ACC112 (cell line): ENCODE measurements around the gene MYH11.

ENCODE experiments used
- H2AFZ ChIP-seq: fragments of 200-600 bp; sonication (generic); one replicate; pipeline ENCODE4 v1.6.0; 2017; ENCODE audit warnings: antibody characterized with exemption, low read length; ENCODE audit not compliant: unreplicated experiment
- H3K27ac ChIP-seq: fragments of 200-600 bp; sonication (generic); 2 replicates; pipeline ENCODE4 v1.5.1; 2014; ENCODE audit warnings: low read depth, mild to moderate bottlenecking, antibody characterized with exemption, low read length, moderate library complexity
- H3K27me3 ChIP-seq: fragments of 200-600 bp; sonication (generic); 2 replicates; pipeline ENCODE4 v1.6.1; 2014; ENCODE audit warnings: mild to moderate bottlenecking, antibody characterized with exemption, low read length, moderate library complexity, mixed read lengths; ENCODE audit not compliant: insufficient read depth
- H3K36me3 ChIP-seq: fragments of 200-600 bp; sonication (generic); 2 replicates; pipeline ENCODE4 v1.6.1; 2016; ENCODE audit warnings: mild to moderate bottlenecking, antibody characterized with exemption, low read length, moderate library complexity, mixed read lengths; ENCODE audit not compliant: insufficient read depth
- H3K4me1 ChIP-seq: fragments of 200-600 bp; sonication (generic); one replicate; pipeline ENCODE4 v1.6.1; 2016; ENCODE audit warnings: low read length, mixed read lengths; ENCODE audit not compliant: insufficient read depth, unreplicated experiment, control insufficient read depth
- H3K4me3 ChIP-seq: fragments of 200-600 bp; sonication (generic); 2 replicates; pipeline ENCODE4 v1.5.1; 2014; ENCODE audit warnings: mild to moderate bottlenecking, low read depth, low read length
- H3K79me2 ChIP-seq: fragments of 200-600 bp; sonication (generic); one replicate; pipeline ENCODE4 v1.6.0; 2016; ENCODE audit warnings: low read length; ENCODE audit not compliant: control insufficient read depth, unreplicated experiment, insufficient read depth

MYH11 gene

GRCh38 chr16:15874745-15875314 is 18.0 kb upstream of the MYH11 start:
- H3K4me3 ChIP-seq: no peak overlapping the region
- no peaks in the 10 kb centered on the region for H3K27me3 ChIP-seq
- no peak overlapping the region for H3K27ac ChIP-seq
- H2AFZ ChIP-seq: no peak overlapping the region
- H3K36me3 ChIP-seq: peaks cover 10% of the 10 kb centered on the region
- H3K4me1 ChIP-seq: peaks cover 11% of the 10 kb centered on the region
- H3K79me2 ChIP-seq: peaks cover 21% of the 10 kb centered on the region

- no peak overlapping the region for H3K27ac ChIP-seq
- peaks cover 16% of the 10 kb centered on the region for H3K79me2 ChIP-seq
- peaks cover 2% of the 10 kb centered on the region for H3K4me1 ChIP-seq
- H3K36me3 ChIP-seq: peaks cover 7% of the 10 kb centered on the region
- H3K27me3 ChIP-seq: no peaks in the 10 kb centered on the region
- no peak overlapping the region for H3K4me3 ChIP-seq
- H2AFZ ChIP-seq: no peak overlapping the region
Observed at GRCh38 chr16:15873737-15874136, 16.9 kb upstream of the MYH11 start.

GRCh38 chr16:15873301-15873700 is 16.5 kb upstream of the MYH11 start:
- H3K27ac ChIP-seq: no peak overlapping the region
- no peaks in the 10 kb centered on the region for H3K27me3 ChIP-seq
- no peak overlapping the region for H3K4me3 ChIP-seq
- no peak overlapping the region for H2AFZ ChIP-seq
- peaks cover 12% of the 10 kb centered on the region for H3K79me2 ChIP-seq
- no peaks in the 10 kb centered on the region for H3K4me1 ChIP-seq
- peaks cover 5% of the 10 kb centered on the region for H3K36me3 ChIP-seq

GRCh38 chr16:15870011-15870410 is 13.2 kb upstream of the MYH11 start:
- no peak overlapping the region for H2AFZ ChIP-seq
- peaks cover 11% of the 10 kb centered on the region for H3K36me3 ChIP-seq
- H3K27ac ChIP-seq: no peak overlapping the region
- no peaks in the 10 kb centered on the region for H3K4me1 ChIP-seq
- peaks cover 8% of the 10 kb centered on the region for H3K79me2 ChIP-seq
- H3K27me3 ChIP-seq: no peaks in the 10 kb centered on the region
- no peak overlapping the region for H3K4me3 ChIP-seq

- H3K27ac ChIP-seq: no peak overlapping the region
- H3K79me2 ChIP-seq: no peaks in the 10 kb centered on the region
- H3K4me1 ChIP-seq: no peaks in the 10 kb centered on the region
- H3K36me3 ChIP-seq: peaks cover 6% of the 10 kb centered on the region; the same call in 1 of the 2 replicates
- H3K4me3 ChIP-seq: no peak overlapping the region
- no peaks in the 10 kb centered on the region for H3K27me3 ChIP-seq
- H2AFZ ChIP-seq: no peak overlapping the region
Observed at GRCh38 chr16:15866451-15866850, 9.6 kb upstream of the MYH11 start.

- peaks cover 6% of the 10 kb centered on the region; the same call in 1 of the 2 replicates for H3K36me3 ChIP-seq
- H3K79me2 ChIP-seq: no peaks in the 10 kb centered on the region
- no peak overlapping the region for H3K27ac ChIP-seq
- no peak overlapping the region for H2AFZ ChIP-seq
- H3K4me1 ChIP-seq: no peaks in the 10 kb centered on the region
- no peaks in the 10 kb centered on the region for H3K27me3 ChIP-seq
- H3K4me3 ChIP-seq: no peak overlapping the region
Observed at GRCh38 chr16:15865742-15866141, 8.9 kb upstream of the MYH11 start.

GRCh38 chr16:15864939-15865338 is 8.1 kb upstream of the MYH11 start:
- Histone ChIP-seq H3K36me3 (peaks cover 6% of the 10 kb centered on the region; the same call in 1 of the 2 replicates), H3K27me3 (no peaks in the 10 kb centered on the region)

GRCh38 chr16:15861996-15862395 is 5.2 kb upstream of the MYH11 start:
- no peak overlapping the region for H3K4me3 ChIP-seq
- H2AFZ ChIP-seq: no peak overlapping the region
- H3K36me3 ChIP-seq: no peaks in the 10 kb centered on the region; the same call in 1 of the 2 replicates

More at GRCh38 chr16:15864939-15865338, 8.1 kb upstream of the MYH11 start:
- Histone ChIP-seq H3K4me3 (no peak overlapping the region), H3K4me1 (no peaks in the 10 kb centered on the region), H3K79me2 (no peaks in the 10 kb centered on the region), H3K27ac (no peak overlapping the region), H2AFZ (no peak overlapping the region)

GRCh38 chr16:15858921-15859668 is 2.3 kb upstream of the MYH11 start:
- H3K27ac ChIP-seq: no peak overlapping the region
- H3K27me3 ChIP-seq: peaks cover 45% of the 10 kb centered on the region
- H3K4me3 ChIP-seq: no peak overlapping the region
- H3K36me3 ChIP-seq: no peaks in the 10 kb centered on the region
- no peaks in the 10 kb centered on the region for H3K79me2 ChIP-seq
- no peak overlapping the region for H2AFZ ChIP-seq
- H3K4me1 ChIP-seq: peaks cover 11% of the 10 kb centered on the region

More at GRCh38 chr16:15861996-15862395, 5.2 kb upstream of the MYH11 start:
- peaks cover 16% of the 10 kb centered on the region for H3K27me3 ChIP-seq
- no peak overlapping the region for H3K27ac ChIP-seq
- H3K79me2 ChIP-seq: no peaks in the 10 kb centered on the region
- H3K4me1 ChIP-seq: peaks cover 7% of the 10 kb centered on the region

- H2AFZ ChIP-seq: peak overlapping the region; percentile 92
- H3K27ac ChIP-seq: no peak overlapping the region
- H3K36me3 ChIP-seq: no peaks in the 10 kb centered on the region
- peak overlapping the region; percentile 77 for H3K4me3 ChIP-seq
- peaks cover 56% of the 10 kb centered on the region for H3K27me3 ChIP-seq
- H3K79me2 ChIP-seq: no peaks in the 10 kb centered on the region
- H3K4me1 ChIP-seq: peaks cover 11% of the 10 kb centered on the region
Observed at GRCh38 chr16:15857724-15858560, 1.1 kb upstream of the MYH11 start.
